ENCODE data around the gene RTP3. TPM values are rescaled to one million over a fixed set of nuclear protein-coding genes. Genes with fewer than 3 reads are reported as not detected.
"Not testable (repeated sequence)": the region's sequence is repeated elsewhere in the genome, so short reads cannot be mapped to it uniquely, and the experiment has no call there.

The RTP3 gene
- total RNA-seq, 1 donor from 2014 or later: not detected

DNA sequence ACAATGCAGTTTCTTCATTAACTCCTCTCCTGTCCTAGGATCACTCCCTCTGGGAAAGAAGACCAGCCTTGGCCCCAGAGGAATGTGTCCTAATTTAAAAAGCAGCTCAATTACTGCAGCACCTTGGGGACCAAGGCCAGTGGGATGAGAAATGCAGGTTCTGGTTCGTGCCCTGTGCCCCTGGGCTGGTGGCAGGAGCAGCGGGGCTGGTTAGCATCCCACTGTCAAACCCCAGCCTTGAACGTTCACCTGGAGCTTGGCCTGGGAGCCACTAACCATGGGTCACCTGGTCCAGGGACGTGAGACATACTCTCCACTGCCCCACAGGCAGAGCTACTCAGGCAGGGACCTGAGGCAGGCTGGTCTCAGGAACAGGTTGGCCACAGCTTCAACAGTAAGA is 8.4 kb upstream of the RTP3 start:
- Mint-ChIP-seq H3K27me3 (ENCODE audit: insufficient read depth) (peaks cover 4% of the 10 kb centered on the region), H3K36me3 (ENCODE audit: low read depth) (no peaks in the 10 kb centered on the region), H3K4me1 (ENCODE audit: low read depth) (peaks cover 9% of the 10 kb centered on the region), H3K9me3 (no peaks in the 10 kb centered on the region), H3K4me3 (no peak overlapping the region), H3K27ac (no peak overlapping the region)
- no peak for DNase-seq (ENCODE audit: low spot score)
- intact Hi-C loops (cut with micrococcal nuclease): loop anchor here (5.0 kb wide), 1 partner anchor 48 kb away; no protein-coding TSS in a partner anchor

DNA sequence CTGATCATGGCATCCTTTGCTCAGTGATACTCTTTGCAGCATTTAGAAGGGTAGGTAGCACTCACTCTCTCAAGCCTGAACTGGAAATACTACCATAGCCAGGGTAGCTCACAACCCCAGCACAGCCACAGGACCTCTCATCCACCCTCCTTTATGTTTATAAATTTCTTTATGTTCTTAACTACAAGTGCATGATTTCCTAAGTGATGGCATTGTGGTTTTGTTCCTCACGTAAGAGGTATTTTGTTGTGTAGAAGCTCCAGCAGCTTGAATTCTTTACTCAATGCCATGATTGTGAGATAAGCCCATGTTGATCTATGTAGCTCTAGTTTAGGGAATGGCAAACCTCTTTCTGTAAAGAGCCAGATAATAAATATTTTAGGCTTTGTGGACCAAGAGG is 7.9 kb upstream of the RTP3 start:
- Mint-ChIP-seq H3K9me3 (no peaks in the 10 kb centered on the region), H3K4me3 (no peak overlapping the region), H3K36me3 (ENCODE audit: low read depth) (no peaks in the 10 kb centered on the region), H3K27ac (no peak overlapping the region), H3K4me1 (ENCODE audit: low read depth) (peaks cover 9% of the 10 kb centered on the region), H3K27me3 (ENCODE audit: insufficient read depth) (peaks cover 4% of the 10 kb centered on the region)
- DNase-seq (ENCODE audit: low spot score): no peak
- intact Hi-C loops (cut with micrococcal nuclease): loop anchor here (5.0 kb wide), 1 partner anchor 47 kb away; no protein-coding TSS in a partner anchor

DNA sequence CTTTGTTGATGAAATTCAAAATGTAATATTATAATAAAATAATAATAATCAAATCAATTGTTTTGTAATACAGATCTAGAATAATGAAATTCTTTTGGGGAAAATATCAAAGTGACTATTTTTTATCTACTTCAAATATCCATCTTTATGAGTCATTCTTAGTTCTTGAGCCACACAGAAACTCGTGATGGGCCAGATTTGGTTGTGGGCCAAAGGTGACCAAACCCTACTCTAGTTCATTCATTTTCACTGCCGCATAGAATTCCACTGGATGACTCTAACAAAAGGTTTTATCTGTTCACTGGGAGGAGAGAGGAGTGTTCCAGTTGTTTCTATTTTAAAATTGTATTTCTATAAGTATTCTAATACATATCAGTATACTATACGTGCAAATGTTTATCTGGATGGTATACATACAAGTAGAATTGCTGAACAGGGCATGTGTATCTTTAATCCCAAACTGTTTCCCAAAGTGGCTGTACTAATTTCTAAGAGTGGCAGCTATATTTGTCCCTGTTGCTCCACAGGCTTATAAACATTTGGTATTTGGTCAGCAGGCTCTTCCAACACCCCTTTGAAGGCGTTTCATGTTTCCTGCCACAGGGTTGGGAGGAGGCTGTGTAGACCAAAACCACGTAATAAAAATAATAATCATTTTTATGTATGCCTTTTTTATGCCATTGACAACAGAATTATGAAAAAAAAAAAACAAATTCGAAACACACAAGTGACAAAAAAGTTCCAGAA is 7.3 kb upstream of the RTP3 start:
- Mint-ChIP-seq H3K9me3 (no peaks in the 10 kb centered on the region), H3K4me1 (ENCODE audit: low read depth) (peaks cover 9% of the 10 kb centered on the region), H3K27ac (no peak overlapping the region), H3K4me3 (no peak overlapping the region), H3K36me3 (ENCODE audit: low read depth) (no peaks in the 10 kb centered on the region), H3K27me3 (ENCODE audit: insufficient read depth) (peaks cover 4% of the 10 kb centered on the region)
- intact Hi-C loops (cut with micrococcal nuclease): no loop called here
- DNase-seq (ENCODE audit: low spot score): no peak

DNA sequence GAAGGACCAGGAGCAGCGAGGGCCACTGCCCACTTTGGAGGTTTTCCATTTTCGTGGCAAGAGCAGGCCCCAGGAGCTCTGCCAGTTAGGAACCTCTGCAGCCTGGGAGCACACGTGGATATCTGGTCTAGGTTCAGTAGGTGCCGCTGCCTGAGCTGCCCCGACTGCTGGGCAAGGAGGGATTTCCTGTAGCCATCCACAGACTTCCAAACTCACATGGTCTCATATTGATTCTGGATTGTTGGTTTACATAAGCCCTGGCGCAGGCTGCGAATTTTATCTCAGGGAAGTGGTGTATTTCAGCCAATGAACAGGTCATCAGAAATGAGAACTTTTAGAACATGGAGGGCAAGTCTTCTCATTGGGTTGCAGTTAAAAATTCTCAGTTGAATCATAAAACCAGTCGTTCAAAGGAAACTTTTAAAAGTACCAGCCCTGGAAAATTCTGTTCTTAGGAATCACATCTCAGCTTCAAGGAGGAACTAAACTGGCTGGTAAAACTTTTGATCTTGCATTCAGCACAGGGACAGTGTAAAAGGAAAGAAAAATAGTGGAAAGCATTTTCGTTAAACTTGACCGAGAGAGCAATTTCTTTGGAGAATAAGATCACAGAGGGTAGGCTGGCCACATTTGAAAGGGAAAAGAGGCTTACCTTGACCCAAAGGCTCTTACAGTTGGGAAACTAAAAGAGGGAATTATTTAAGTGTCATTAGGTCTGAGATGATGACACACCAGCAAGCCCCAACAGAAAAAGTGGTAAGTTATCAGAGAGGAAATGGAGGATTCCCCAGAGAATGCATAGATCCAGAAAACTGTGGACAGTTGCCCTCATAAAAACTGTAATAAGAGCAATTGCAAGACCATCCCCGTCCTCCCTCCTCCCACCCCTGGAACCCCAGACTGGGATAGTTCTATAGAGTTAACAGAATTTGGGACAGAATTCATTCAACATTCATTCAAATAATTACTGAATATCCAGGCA is 6.4 kb upstream of the RTP3 start:
- Mint-ChIP-seq H3K27me3 (ENCODE audit: insufficient read depth) (peaks cover 4% of the 10 kb centered on the region), H3K27ac (no peak overlapping the region), H3K36me3 (ENCODE audit: low read depth) (no peaks in the 10 kb centered on the region), H3K9me3 (no peaks in the 10 kb centered on the region), H3K4me3 (no peak overlapping the region), H3K4me1 (ENCODE audit: low read depth) (peaks cover 14% of the 10 kb centered on the region)
- no peak for DNase-seq (ENCODE audit: low spot score)
- intact Hi-C loops (cut with micrococcal nuclease): no loop called here

DNA sequence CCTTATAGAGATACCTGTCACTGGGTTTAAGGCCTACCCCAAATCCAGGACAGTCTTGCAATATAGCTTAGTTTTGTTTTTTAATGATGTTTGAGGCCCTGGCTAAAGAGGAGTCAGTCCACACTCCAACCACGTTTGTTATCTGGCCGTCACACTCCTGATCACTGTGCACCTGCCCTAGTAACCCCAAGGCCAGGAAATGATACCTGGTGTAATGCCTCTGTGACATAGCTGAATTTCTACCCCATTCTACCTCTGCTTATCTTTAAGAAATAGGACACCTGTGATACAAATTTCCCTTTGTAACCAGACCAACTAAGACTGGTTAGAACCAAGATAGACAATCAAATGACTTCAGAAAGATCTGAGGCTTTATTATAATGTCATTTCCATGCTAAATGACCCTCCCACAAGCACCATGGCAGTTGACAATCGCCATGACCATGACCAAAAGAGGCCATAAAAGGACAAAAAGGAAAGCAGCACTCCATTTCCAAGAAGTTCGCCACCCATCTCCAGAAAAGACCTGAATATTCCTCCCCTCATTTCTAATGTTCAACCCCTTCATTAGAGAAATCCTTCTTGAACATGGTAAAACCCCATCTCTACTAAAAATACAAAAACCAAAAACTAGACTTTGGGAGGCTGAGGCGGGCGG is 4.8 kb upstream of the RTP3 start:
- H3K27me3 Mint-ChIP-seq (ENCODE audit: insufficient read depth): peaks cover 2% of the 10 kb centered on the region
- no peak overlapping the region for H3K27ac Mint-ChIP-seq
- H3K4me3 Mint-ChIP-seq: no peak overlapping the region
- DNase-seq (ENCODE audit: low spot score): no peak
- intact Hi-C loops (cut with micrococcal nuclease): no loop called here
- H3K4me1 Mint-ChIP-seq (ENCODE audit: low read depth): peaks cover 14% of the 10 kb centered on the region
- H3K36me3 Mint-ChIP-seq (ENCODE audit: low read depth): no peaks in the 10 kb centered on the region
- no peaks in the 10 kb centered on the region for H3K9me3 Mint-ChIP-seq

DNA sequence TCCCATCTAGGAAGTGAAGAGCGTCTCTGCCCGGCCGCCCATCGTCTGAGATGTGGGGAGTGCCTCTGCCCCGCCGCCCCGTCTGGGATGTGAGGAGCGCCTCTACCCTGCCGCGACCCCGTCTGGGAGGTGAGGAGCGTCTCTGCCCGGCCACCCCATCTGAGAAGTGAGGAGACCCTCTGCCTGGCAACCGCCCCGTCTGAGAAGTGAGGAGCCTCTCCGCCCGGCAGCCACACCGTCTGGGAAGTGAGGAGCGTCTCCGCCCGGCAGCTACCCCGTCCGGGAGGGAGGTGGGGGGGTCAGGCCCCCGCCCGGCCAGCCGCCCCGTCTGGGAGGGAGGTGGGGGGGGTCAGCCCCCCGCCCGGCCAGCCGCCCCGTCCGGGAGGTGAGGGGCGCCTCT is 3.3 kb upstream of the RTP3 start:
- H3K36me3 Mint-ChIP-seq (ENCODE audit: low read depth); intact Hi-C loops (cut with micrococcal nuclease); H3K27me3 Mint-ChIP-seq (ENCODE audit: insufficient read depth); H3K9me3 Mint-ChIP-seq; H3K4me1 Mint-ChIP-seq (ENCODE audit: low read depth); DNase-seq (ENCODE audit: low spot score); H3K27ac Mint-ChIP-seq; H3K4me3 Mint-ChIP-seq: not testable (repeated sequence)

DNA sequence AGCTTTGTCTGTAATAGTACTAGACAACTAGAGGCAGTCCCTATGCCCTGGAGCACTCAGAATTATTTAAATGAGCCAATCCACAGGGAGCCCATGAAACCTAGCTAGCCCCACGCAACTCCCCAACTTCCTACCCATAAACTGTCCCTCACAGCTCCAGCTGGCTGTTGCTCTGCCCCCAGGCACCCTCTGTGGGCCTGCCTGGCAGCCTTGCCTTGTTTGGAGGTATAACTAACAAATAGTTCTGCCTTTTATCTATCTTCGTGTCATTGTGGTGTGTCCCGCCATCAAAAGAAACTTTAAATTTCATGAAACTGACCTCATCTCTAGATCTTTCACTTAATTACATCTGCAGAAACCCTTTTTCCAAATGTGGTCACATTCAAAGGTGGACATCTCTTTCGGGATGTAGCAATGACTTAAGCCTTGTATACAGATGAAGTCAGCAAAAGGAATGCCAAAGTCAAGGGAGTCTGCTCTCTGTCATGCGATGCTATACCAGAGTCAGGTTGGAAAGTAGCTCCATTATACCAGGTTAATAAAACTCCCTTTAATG is 1.8 kb upstream of the RTP3 start:
- H3K27ac Mint-ChIP-seq: no peak overlapping the region
- peaks cover 5% of the 10 kb centered on the region for H3K4me1 Mint-ChIP-seq (ENCODE audit: low read depth)
- H3K4me3 Mint-ChIP-seq: no peak overlapping the region
- no peaks in the 10 kb centered on the region for H3K36me3 Mint-ChIP-seq (ENCODE audit: low read depth)
- no peaks in the 10 kb centered on the region for H3K9me3 Mint-ChIP-seq
- DNase-seq (ENCODE audit: low spot score): no peak
- H3K27me3 Mint-ChIP-seq (ENCODE audit: insufficient read depth): peaks cover 3% of the 10 kb centered on the region
- intact Hi-C loops (cut with micrococcal nuclease): loop anchor here (2.0 kb wide), 1 partner anchor 63 kb away; no protein-coding TSS in a partner anchor

DNA sequence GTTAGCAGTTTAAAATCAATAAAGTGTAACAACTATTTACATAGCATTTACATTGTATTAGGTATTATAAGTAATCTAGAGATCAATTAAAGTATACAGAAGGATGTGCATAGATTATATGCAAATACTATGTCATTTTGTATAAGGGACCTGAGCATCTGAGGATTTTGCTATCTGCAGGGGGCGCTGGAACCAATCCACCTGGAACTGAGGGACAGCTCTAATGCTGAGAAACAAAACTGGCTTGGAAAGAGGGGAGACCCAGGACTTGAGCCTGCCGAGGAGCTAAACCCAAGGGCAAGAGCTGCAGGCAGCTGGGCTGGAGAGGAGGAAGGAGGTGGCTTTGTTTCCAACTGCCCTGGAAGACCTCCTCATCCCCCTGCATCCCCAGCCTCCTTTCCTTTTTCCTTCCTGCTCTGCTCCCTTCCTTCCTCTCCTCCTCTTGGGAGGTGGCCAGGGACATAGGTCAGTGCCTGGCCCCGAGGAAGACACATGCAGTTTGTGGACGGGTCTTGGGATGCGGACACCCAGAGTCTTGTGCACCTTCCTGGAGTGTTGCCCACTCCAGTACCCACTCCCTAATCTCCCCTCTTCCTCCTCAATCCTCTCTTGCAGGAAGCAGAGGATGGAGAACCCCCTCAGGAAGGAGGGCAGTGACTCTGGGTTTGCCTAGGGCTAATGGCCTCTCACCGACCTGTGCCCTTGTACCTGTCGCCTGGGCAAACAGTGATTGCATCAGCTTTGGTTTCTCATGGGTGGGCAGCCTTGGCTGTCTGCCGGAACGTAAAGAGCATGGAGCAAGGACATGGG is 825 bp upstream of the RTP3 start:
- peaks cover 3% of the 10 kb centered on the region for H3K27me3 Mint-ChIP-seq (ENCODE audit: insufficient read depth)
- intact Hi-C loops (cut with micrococcal nuclease): loop anchor here (2.0 kb wide), 1 partner anchor 62 kb away; no protein-coding TSS in a partner anchor
- H3K36me3 Mint-ChIP-seq (ENCODE audit: low read depth): no peaks in the 10 kb centered on the region
- H3K9me3 Mint-ChIP-seq: no peaks in the 10 kb centered on the region
- H3K4me3 Mint-ChIP-seq: no peak overlapping the region
- DNase-seq (ENCODE audit: low spot score): no peak
- no peak overlapping the region for H3K27ac Mint-ChIP-seq
- H3K4me1 Mint-ChIP-seq (ENCODE audit: low read depth): peaks cover 5% of the 10 kb centered on the region

DNA sequence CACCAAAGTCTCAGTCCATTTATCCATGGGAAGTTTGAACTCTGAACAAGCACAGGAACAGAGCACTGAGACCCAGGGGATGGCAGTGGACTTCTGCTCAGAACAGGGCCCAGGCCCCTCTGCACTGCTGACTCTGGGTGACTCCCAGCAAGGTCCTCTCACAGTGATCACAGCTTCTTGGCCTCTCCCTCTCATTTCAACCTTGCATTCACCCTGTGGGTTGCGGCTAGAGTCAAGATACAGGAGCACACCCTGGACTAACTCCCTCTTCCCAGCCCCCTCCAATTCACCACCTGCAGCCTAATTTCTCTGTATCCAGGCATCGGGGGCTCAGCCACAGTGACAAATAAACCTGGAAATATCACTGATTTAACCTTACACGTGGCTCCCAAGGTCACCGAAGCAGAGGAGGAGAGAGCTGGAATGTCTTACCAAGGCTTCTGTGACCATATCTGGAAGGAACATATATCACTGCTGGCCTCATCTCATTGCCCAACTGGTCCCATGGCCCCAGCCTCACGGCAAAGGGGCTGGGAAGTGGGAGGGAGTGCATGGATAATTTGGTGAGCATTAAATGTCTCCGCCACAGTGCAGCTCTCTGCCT is 1.2 kb downstream of the RTP3 start:
- H3K27me3 Mint-ChIP-seq (ENCODE audit: insufficient read depth): peaks cover 3% of the 10 kb centered on the region
- no peak overlapping the region for H3K4me3 Mint-ChIP-seq
- intact Hi-C loops (cut with micrococcal nuclease): no loop called here
- DNase-seq (ENCODE audit: low spot score): no peak
- H3K36me3 Mint-ChIP-seq (ENCODE audit: low read depth): no peaks in the 10 kb centered on the region
- no peaks in the 10 kb centered on the region for H3K9me3 Mint-ChIP-seq
- peaks cover 5% of the 10 kb centered on the region for H3K4me1 Mint-ChIP-seq (ENCODE audit: low read depth)
- H3K27ac Mint-ChIP-seq: no peak overlapping the region

DNA sequence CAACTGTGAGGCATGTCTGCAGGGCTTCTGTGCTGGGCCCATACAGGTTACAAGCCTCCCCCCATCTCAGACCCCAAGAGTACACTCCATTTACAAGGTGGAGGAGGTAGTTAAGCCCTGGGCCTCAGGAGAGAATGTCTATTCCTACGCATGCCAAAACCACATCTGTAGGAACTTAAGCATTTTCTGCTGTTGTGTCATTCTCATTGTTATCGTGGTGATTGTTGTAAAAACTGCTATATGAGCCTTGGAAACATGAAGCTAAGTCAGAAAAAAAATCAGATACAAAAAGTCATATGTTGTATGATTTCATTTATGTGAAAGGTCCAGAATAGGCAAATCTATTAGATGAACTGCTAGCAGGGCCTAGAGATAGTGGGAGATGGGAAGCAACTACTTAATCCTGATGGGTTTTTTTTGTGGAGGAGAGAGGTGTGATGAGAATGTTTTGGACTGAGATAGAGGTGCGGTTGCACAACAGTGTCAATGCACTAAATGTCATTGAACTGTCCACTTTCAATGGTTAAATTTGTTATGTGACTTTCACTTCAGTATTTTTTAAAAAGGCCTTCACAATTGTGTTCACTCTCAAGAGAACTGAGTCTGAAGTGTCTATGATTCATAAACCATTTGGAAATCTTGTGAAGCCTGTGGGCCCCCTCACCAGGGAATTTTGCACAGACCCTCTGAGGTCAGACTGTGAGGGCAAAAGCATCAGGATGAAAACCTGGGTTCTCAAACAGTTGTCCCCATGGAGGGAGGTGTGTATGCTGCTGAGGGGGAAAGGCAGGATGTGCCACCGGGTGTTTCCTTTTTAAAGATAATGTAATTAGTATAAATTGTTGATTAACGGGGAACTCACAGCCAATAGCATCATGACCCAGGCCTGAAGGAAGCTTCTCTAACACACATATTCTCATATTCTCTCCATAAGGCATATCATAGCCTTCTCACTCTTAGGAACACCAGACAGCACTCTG is 3.2 kb downstream of the RTP3 start:
- H3K36me3 Mint-ChIP-seq (ENCODE audit: low read depth): no peaks in the 10 kb centered on the region
- no peaks in the 10 kb centered on the region for H3K9me3 Mint-ChIP-seq
- intact Hi-C loops (cut with micrococcal nuclease): no loop called here
- no peak for DNase-seq (ENCODE audit: low spot score)
- H3K4me1 Mint-ChIP-seq (ENCODE audit: low read depth): peaks cover 2% of the 10 kb centered on the region
- no peak overlapping the region for H3K4me3 Mint-ChIP-seq
- no peak overlapping the region for H3K27ac Mint-ChIP-seq
- H3K27me3 Mint-ChIP-seq (ENCODE audit: insufficient read depth): peaks cover 4% of the 10 kb centered on the region

DNA sequence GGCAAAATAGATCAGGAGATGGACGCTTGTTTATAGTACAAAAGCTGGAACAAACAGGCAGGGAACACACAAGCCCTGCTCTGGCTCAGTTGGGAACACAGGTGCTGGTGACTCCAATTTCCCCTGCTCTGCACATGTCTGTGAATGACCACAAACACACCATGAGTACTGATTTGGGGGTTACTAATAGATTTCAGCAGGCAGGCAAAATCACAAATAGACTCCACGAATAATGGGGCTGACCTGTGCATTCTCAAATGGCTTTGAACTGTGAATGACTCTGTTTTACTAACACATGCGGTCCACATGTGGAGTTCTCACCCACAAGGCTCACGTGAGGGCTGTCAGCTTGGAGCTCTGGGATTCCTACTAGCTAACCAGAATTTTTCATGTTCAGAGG is 3.9 kb downstream of the RTP3 start:
- DNase-seq (ENCODE audit: low spot score): no peak
- Mint-ChIP-seq H3K9me3 (no peaks in the 10 kb centered on the region), H3K27me3 (ENCODE audit: insufficient read depth) (peaks cover 4% of the 10 kb centered on the region), H3K27ac (no peak overlapping the region), H3K36me3 (ENCODE audit: low read depth) (no peaks in the 10 kb centered on the region), H3K4me1 (ENCODE audit: low read depth) (no peaks in the 10 kb centered on the region), H3K4me3 (no peak overlapping the region)
- intact Hi-C loops (cut with micrococcal nuclease): no loop called here

Data from activated T-helper 1 cell treated with anti-CD3 and anti-CD28 coated beads, Interleukin-12 subunit alpha, Interleukin-12 subunit beta, Interleukin-2, Interleukin-4 antibody, amounts not matched to agents 30 ng/mL and 10 ng/mL and 1 ng/mL, durations not matched to agents 14 hours and 24 hours and 36 hours (primary cell).